GM18873 (cell line): ENCODE data around the gene NAALADL2.

Experiments
- ATAC-seq: cut with Tn5 transposase; IDR thresholded peaks from one replicate; pipeline ENCODE4 v1.9.1; 2021; ENCODE audit warnings: mild to moderate bottlenecking, moderate library complexity, moderate number of reproducible peaks; ENCODE audit not compliant: unreplicated experiment, low FRiP score

NAALADL2 gene

DNA sequence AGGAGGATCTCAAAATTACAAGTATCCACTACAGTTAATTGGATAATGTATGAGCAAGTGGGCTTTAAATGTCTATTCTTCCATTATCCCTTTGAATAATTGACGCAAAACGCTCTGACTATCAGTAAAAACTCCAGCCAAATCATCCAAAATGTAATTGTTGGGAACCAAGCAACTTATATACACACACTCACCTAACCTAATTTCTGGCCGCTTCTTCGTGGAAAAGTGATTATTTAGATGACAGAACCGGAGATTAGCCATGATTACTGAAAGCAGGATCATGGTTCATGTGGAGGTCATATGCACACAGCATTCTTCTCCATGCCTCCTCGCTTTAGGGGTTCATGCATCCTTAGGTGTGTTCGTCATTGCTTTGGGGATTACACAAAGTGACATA lies 992.4 kb downstream of the NAALADL2 start:
- no peak for ATAC-seq

DNA sequence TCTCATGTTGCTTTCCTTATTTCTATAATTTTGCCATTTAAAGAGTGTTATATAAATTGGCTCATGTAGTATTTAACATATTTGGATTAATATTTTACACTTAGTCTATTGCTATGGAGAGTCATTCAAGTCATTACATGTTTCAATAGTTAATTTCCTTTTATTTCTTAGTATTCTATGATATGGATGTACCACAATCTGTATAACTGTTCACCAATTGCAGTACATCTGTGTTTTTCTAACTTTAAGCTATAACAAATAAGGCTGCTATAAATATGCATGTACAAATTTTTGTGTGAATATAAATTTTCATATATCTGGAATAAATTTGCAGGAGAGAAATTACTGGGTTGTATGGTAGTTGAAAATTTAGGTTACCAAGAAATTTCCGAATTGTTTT lies 993.4 kb downstream of the NAALADL2 start:
- ATAC-seq: no peak

DNA sequence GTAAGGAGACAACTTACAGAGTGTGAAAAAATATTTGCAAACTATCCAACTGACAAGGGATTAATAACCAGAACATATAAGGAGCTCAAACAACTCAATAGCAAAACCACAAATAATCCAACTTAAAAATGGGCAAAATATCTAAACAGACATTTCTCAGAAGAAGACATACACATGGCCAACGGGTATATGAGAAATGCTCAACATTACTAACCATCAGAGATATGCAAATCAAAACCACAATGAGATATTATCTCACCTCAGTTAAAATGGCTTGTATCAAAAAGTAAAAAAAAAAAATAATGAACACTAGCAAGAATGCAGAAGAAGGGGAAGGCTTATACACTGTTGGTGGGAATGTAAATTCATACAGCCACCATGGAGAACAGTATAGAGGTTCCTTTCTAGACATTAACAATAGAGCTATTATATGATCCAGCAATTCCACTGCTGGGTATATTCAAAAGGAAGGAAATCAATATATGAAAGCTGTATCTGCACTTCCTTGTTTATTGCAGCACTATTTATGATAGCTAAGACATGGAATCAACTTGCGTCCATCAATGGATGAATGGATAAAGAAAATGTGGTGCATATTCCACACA lies 998.6 kb downstream of the NAALADL2 start:
- ATAC-seq: no peak
